Measurements from ENCODE around the gene FAM131B. TPM values are rescaled to one million over a fixed set of nuclear protein-coding genes. Genes with fewer than 3 reads are reported as not detected.

The FAM131B gene
- total RNA-seq = 17.0 and 18.4 TPM in 2 replicates
- long read RNA-seq, partial matches to known transcripts = 0 of 1 reads
- long read RNA-seq, other reads (novel, unspliced or antisense) = 1 of 1 reads

- TF ChIP-seq CTCF (IDR thresholded peaks at IDR 0.05) = no peak
- Mint-ChIP-seq H3K9me3 (ENCODE audit: unreplicated experiment) (no peaks in the 10 kb centered on the region), H3K4me3 (ENCODE audit: unreplicated experiment) (peak within 1 kb of the TSS; percentile 92), H3K4me1 (ENCODE audit: unreplicated experiment) (peaks cover 14% of the 10 kb centered on the region), H3K27me3 (ENCODE audit: unreplicated experiment) (peaks cover 33% of the 10 kb centered on the region), H3K27ac (ENCODE audit: unreplicated experiment) (peak within 1 kb of the TSS; percentile 32), H3K36me3 (ENCODE audit: unreplicated experiment) (peaks cover 10% of the 10 kb centered on the region)
- DNase-seq (ENCODE audit: extremely low spot score, unreplicated experiment) = no peak
These were observed at the start of gene FAM131B for GRCh38 chr7:143362131-143363015. Gene FAM131B, minus strand, starts transcription at chr7:143362713. Its CDS starts 110 bp downstream, at chr7:143362603.

- DNase-seq (ENCODE audit: extremely low spot score, unreplicated experiment) = no peak
- Mint-ChIP-seq H3K27me3 (ENCODE audit: unreplicated experiment) (peaks cover 19% of the 10 kb centered on the region), H3K9me3 (ENCODE audit: unreplicated experiment) (no peaks in the 10 kb centered on the region), H3K36me3 (ENCODE audit: unreplicated experiment) (no peaks in the 10 kb centered on the region), H3K27ac (ENCODE audit: unreplicated experiment) (no peak overlapping the region), H3K4me3 (ENCODE audit: unreplicated experiment) (no peak overlapping the region), H3K4me1 (ENCODE audit: unreplicated experiment) (peaks cover 36% of the 10 kb centered on the region)
- no peak for TF ChIP-seq CTCF (IDR thresholded peaks at IDR 0.05)
These were observed 49.6 kb upstream of the FAM131B start for GRCh38 chr7:143411976-143412708.

- Mint-ChIP-seq H3K4me1 (ENCODE audit: unreplicated experiment) (peaks cover 28% of the 10 kb centered on the region), H3K9me3 (ENCODE audit: unreplicated experiment) (no peaks in the 10 kb centered on the region), H3K27ac (ENCODE audit: unreplicated experiment) (no peak overlapping the region), H3K36me3 (ENCODE audit: unreplicated experiment) (no peaks in the 10 kb centered on the region), H3K4me3 (ENCODE audit: unreplicated experiment) (no peak overlapping the region), H3K27me3 (ENCODE audit: unreplicated experiment) (peaks cover 20% of the 10 kb centered on the region)
- no peak for TF ChIP-seq CTCF (IDR thresholded peaks at IDR 0.05)
- DNase-seq (ENCODE audit: extremely low spot score, unreplicated experiment) = no peak
These were observed 48.0 kb upstream of the FAM131B start for GRCh38 chr7:143410521-143411004.

GRCh38 chr7:143408686-143409561 lies 46.4 kb upstream of the FAM131B start, which contains the start of gene EPHA1:
Gene EPHA1, minus strand, starts transcription at chr7:143408856. Its CDS starts 51 bp downstream, at chr7:143408805.
- peak; percentile 49 for TF ChIP-seq CTCF (IDR thresholded peaks at IDR 0.05)
- Mint-ChIP-seq H3K27me3 (ENCODE audit: unreplicated experiment) (peaks cover 20% of the 10 kb centered on the region), H3K36me3 (ENCODE audit: unreplicated experiment) (no peaks in the 10 kb centered on the region), H3K27ac (ENCODE audit: unreplicated experiment) (no peak within 1 kb of the TSS), H3K4me3 (ENCODE audit: unreplicated experiment) (no peak within 1 kb of the TSS), H3K9me3 (ENCODE audit: unreplicated experiment) (no peaks in the 10 kb centered on the region), H3K4me1 (ENCODE audit: unreplicated experiment) (peaks cover 17% of the 10 kb centered on the region)
- no peak for DNase-seq (ENCODE audit: extremely low spot score, unreplicated experiment)

Data from osteocyte (in vitro differentiated cells).